SH-SY5Y (cell line): ENCODE results near the gene CES4A.

Source experiments
- GATA2 ChIP-seq: IDR thresholded peaks from 2 replicates; pipeline ENCODE4 v1.6.1; 2011; ENCODE audit warnings: mild to moderate bottlenecking, low read depth, low read length
- GATA3 ChIP-seq: IDR thresholded peaks from 2 replicates; pipeline ENCODE4 v1.6.1; 2011; ENCODE audit warnings: low read depth, mild to moderate bottlenecking, low read length, moderate library complexity

- TF ChIP-seq GATA2 (no peak), GATA3 (no peak)
Observed at GRCh38 chr16:67000384-67001351, 12.3 kb downstream of the CES4A start.
